Measurements from ENCODE around the gene FAM168A.

DNA sequence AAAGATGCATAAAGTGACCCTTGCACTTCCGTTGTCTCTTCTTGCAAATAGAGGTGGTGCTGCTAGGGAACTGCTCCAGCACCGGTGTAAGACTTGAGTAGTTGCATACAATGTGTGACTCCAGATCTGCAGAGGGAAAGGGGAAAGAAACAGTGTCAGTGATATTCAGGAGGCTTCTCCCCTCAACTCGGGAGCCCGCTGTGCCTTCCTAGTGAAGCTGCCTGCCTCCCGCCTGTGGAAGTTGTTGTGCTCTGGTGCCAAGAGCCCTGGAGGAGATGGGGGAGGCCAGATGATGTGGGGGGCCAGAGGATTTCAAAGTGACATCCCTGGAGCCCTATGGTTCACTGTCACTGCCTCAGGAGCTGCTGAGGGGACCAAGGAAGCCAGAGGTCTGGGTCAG is 191.3 kb downstream of the FAM168A start:
- TF ChIP-seq, protein P1, sequence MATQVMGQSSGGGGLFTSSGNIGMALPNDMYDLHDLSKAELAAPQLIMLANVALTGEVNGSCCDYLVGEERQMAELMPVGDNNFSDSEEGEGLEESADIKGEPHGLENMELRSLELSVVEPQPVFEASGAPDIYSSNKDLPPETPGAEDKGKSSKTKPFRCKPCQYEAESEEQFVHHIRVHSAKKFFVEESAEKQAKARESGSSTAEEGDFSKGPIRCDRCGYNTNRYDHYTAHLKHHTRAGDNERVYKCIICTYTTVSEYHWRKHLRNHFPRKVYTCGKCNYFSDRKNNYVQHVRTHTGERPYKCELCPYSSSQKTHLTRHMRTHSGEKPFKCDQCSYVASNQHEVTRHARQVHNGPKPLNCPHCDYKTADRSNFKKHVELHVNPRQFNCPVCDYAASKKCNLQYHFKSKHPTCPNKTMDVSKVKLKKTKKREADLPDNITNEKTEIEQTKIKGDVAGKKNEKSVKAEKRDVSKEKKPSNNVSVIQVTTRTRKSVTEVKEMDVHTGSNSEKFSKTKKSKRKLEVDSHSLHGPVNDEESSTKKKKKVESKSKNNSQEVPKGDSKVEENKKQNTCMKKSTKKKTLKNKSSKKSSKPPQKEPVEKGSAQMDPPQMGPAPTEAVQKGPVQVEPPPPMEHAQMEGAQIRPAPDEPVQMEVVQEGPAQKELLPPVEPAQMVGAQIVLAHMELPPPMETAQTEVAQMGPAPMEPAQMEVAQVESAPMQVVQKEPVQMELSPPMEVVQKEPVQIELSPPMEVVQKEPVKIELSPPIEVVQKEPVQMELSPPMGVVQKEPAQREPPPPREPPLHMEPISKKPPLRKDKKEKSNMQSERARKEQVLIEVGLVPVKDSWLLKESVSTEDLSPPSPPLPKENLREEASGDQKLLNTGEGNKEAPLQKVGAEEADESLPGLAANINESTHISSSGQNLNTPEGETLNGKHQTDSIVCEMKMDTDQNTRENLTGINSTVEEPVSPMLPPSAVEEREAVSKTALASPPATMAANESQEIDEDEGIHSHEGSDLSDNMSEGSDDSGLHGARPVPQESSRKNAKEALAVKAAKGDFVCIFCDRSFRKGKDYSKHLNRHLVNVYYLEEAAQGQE (IDR thresholded peaks at IDR 0.05; ENCODE audit: insufficient read depth in 1 of 2, low read depth in 2 of 2, low read length in 1 of 2) = no peak
- TF ChIP-seq, protein P2, sequence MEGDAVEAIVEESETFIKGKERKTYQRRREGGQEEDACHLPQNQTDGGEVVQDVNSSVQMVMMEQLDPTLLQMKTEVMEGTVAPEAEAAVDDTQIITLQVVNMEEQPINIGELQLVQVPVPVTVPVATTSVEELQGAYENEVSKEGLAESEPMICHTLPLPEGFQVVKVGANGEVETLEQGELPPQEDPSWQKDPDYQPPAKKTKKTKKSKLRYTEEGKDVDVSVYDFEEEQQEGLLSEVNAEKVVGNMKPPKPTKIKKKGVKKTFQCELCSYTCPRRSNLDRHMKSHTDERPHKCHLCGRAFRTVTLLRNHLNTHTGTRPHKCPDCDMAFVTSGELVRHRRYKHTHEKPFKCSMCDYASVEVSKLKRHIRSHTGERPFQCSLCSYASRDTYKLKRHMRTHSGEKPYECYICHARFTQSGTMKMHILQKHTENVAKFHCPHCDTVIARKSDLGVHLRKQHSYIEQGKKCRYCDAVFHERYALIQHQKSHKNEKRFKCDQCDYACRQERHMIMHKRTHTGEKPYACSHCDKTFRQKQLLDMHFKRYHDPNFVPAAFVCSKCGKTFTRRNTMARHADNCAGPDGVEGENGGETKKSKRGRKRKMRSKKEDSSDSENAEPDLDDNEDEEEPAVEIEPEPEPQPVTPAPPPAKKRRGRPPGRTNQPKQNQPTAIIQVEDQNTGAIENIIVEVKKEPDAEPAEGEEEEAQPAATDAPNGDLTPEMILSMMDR (IDR thresholded peaks at IDR 0.05) = no peak
- TF ChIP-seq TCF7L2 (IDR thresholded peaks at IDR 0.05; ENCODE audit: low read depth, low read length) = no peak
- no peak for TF ChIP-seq POLR2AphosphoS5 (IDR thresholded peaks at IDR 0.05; ENCODE audit: low read depth, low read length)
